K562 treated with DMSO at 1 percent for 4 hours (cell line): ENCODE data around the gene TEX261. TPM values are rescaled to one million over a fixed set of nuclear protein-coding genes. Genes with fewer than 3 reads are reported as not detected.

Source experiments
- total RNA-seq: library from RNA; unstranded; fragments of 300-600 nt; gene quantifications from 2 replicates; pipeline ENCODE4 v1.2.3, GENCODE V29; 2022; ENCODE audit not compliant: insufficient read depth

Gene TEX261
- total RNA-seq = 52.8 and 61.7 TPM in 2 replicates

DNA sequence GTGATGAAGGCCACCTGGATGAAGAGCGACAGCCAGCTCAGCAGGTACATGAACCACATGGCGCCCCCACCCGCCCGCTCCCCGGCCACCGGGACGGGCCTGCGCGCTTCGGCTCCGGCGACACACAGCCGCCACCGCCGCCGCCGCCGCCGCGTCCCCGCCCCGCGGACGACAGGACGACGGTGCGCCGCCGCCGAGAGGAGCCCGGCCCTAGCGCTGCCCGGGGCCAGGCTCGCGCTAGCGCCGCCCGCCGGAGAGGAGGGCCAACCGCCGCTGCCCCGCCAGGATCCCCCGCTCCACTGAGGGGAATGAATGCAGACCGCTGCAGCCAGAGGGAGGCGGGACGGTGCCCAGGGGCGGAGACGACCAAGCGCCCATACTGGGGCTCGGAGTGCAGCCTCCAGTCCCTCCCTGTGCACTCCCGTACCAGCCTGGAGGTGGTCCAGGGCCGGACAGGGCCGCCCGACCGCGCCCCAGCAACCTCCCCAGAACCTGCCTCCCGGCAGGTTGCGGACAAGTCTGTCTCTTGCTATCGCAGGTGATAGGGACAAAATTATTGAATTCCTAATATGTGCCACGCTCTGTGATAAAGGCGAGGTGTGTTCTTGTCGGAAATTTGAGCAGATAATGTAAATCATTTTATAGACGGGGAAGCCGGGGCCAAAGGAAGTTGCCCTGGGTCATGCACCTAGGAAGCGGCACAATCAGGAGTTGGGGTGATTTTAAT is at the start of gene TEX261:
TSS of gene TEX261 (minus strand) at position 175 of the 727 bp plus-strand sequence. CDS start at position 59, 116 bp downstream.

GRCh38 chr2:70978341-70979179 is 16.1 kb downstream of the TEX261 start, which contains the start of gene ANKRD53:
TSS of gene ANKRD53 (plus strand) at chr2:70978630. CDS start at chr2:70978646, 16 bp downstream.

Other genes starting within 250 kb of the TEX261 start
- gene ADD2, start 226.7 kb downstream of the TEX261 start, total RNA-seq = 19.9 and 20.5 TPM in 2 replicates
- gene FIGLA, start 204.2 kb downstream of the TEX261 start, total RNA-seq = not detected in 2 replicates
- gene CLEC4F, start 174.3 kb downstream of the TEX261 start, total RNA-seq = not detected in 2 replicates
- not detected in 2 replicates for gene CD207, start 159.1 kb downstream of the TEX261 start, total RNA-seq
- gene VAX2, start 94.3 kb downstream of the TEX261 start, total RNA-seq = not detected in 2 replicates
- gene ATP6V1B1, start 59.0 kb downstream of the TEX261 start, total RNA-seq = not detected in 2 replicates
- gene ANKRD53, start 16.2 kb downstream of the TEX261 start, total RNA-seq = not detected in 2 replicates
- 35.1 and 58.0 TPM in 2 replicates for gene NAGK, start 73.8 kb upstream of the TEX261 start, total RNA-seq
- gene MCEE, start 135.4 kb upstream of the TEX261 start, total RNA-seq = 15.1 and 16.5 TPM in 2 replicates
- 16.9 and 20.2 TPM in 2 replicates for gene MPHOSPH10, start 135.8 kb upstream of the TEX261 start, total RNA-seq
- 0.42 and 0.51 TPM in 2 replicates for gene PAIP2B, start 232.2 kb upstream of the TEX261 start, total RNA-seq